Progenitor cell of endocrine pancreas (in vitro differentiated cells): ENCODE measurements around the gene SPINT2. TPM values are rescaled to one million over a fixed set of nuclear protein-coding genes. Genes with fewer than 3 reads are reported as not detected.

Experiments used
- DNase-seq: peaks from one replicate; pipeline ENCODE4 v3.0.0; 2021; ENCODE audit warnings: low spot score; ENCODE audit not compliant: unreplicated experiment
- H3K27ac Mint-ChIP-seq: 2 replicates; pipeline ENCODE4 v1.8.0; 2021; ENCODE audit warnings: mild to moderate bottlenecking, moderate library complexity, mixed read lengths
- H3K27me3 Mint-ChIP-seq: 2 replicates; pipeline ENCODE4 v1.8.0; 2021; ENCODE audit warnings: mixed read lengths
- H3K36me3 Mint-ChIP-seq: 2 replicates; pipeline ENCODE4 v1.8.0; 2022; ENCODE audit warnings: mixed read lengths; ENCODE audit not compliant: insufficient read depth
- H3K4me1 Mint-ChIP-seq: 2 replicates; pipeline ENCODE4 v1.8.0; 2021; ENCODE audit warnings: low read depth, mixed read lengths
- H3K4me3 Mint-ChIP-seq: 2 replicates; pipeline ENCODE4 v1.8.0; 2021; ENCODE audit warnings: low read depth, mild to moderate bottlenecking, moderate library complexity, mixed read lengths
- H3K9me3 Mint-ChIP-seq: 2 replicates; pipeline ENCODE4 v1.8.0; 2021; ENCODE audit warnings: low read depth, mixed read lengths
- CTCF ChIP-seq: fragments of 200-600 bp; sonication (generic); IDR thresholded peaks from one replicate; pipeline ENCODE4 v1.5.0; 2021; ENCODE audit warnings: antibody characterized with exemption, mild to moderate bottlenecking; ENCODE audit not compliant: unreplicated experiment
- total RNA-seq: library from RNA; stranded (reverse); gene quantifications from 2 replicates; pipeline ENCODE4 v1.2.1, GENCODE V29; 2021

The SPINT2 gene
- total RNA-seq, 1 donor from 2014 or later: 519 TPM

- TF ChIP-seq CTCF: no peak
- H3K27ac Mint-ChIP-seq: no peak overlapping the region
- DNase-seq: no peak
- no peaks in the 10 kb centered on the region for H3K36me3 Mint-ChIP-seq
- no peaks in the 10 kb centered on the region for H3K9me3 Mint-ChIP-seq
- H3K4me1 Mint-ChIP-seq: peaks cover 2% of the 10 kb centered on the region
- H3K27me3 Mint-ChIP-seq: no peaks in the 10 kb centered on the region
- no peak overlapping the region for H3K4me3 Mint-ChIP-seq
Measured at GRCh38 chr19:38307076-38307475, 42.7 kb downstream of the SPINT2 start.

- TF ChIP-seq CTCF: no peak
- no peak overlapping the region for H3K27ac Mint-ChIP-seq
Measured at GRCh38 chr19:38307597-38307996, 43.2 kb downstream of the SPINT2 start.

GRCh38 chr19:38308006-38308766, 43.8 kb downstream of the SPINT2 start:
- no peak overlapping the region for H3K4me3 Mint-ChIP-seq
- H3K36me3 Mint-ChIP-seq: no peaks in the 10 kb centered on the region
- H3K27ac Mint-ChIP-seq: no peak overlapping the region
- no peak for TF ChIP-seq CTCF
- no peaks in the 10 kb centered on the region for H3K27me3 Mint-ChIP-seq
- no peaks in the 10 kb centered on the region for H3K9me3 Mint-ChIP-seq
- peaks cover 2% of the 10 kb centered on the region for H3K4me1 Mint-ChIP-seq
- no peak for DNase-seq

More at GRCh38 chr19:38307597-38307996, 43.2 kb downstream of the SPINT2 start:
- Mint-ChIP-seq H3K9me3 (no peaks in the 10 kb centered on the region), H3K36me3 (no peaks in the 10 kb centered on the region), H3K4me1 (peaks cover 2% of the 10 kb centered on the region), H3K4me3 (no peak overlapping the region), H3K27me3 (no peaks in the 10 kb centered on the region)
- no peak for DNase-seq

GRCh38 chr19:38308926-38309614, 44.7 kb downstream of the SPINT2 start:
- no peak overlapping the region for H3K4me3 Mint-ChIP-seq
- H3K9me3 Mint-ChIP-seq: no peaks in the 10 kb centered on the region
- no peak for TF ChIP-seq CTCF
- DNase-seq: no peak
- H3K27me3 Mint-ChIP-seq: no peaks in the 10 kb centered on the region
- no peaks in the 10 kb centered on the region for H3K36me3 Mint-ChIP-seq
- peaks cover 2% of the 10 kb centered on the region for H3K4me1 Mint-ChIP-seq
- H3K27ac Mint-ChIP-seq: no peak overlapping the region

GRCh38 chr19:38309615-38310278, 45.4 kb downstream of the SPINT2 start:
- no peak for DNase-seq
- Mint-ChIP-seq H3K9me3 (no peaks in the 10 kb centered on the region), H3K4me1 (peaks cover 2% of the 10 kb centered on the region), H3K4me3 (no peak overlapping the region), H3K27ac (no peak overlapping the region), H3K36me3 (no peaks in the 10 kb centered on the region), H3K27me3 (no peaks in the 10 kb centered on the region)
- TF ChIP-seq CTCF: no peak
